ENCODE measurements around the gene CD99.

- no peak for TF ChIP-seq CTCF (IDR thresholded peaks at IDR 0.05)
- TF ChIP-seq POLR2A (IDR thresholded peaks at IDR 0.05) = no peak
Measured at GRCh38 chrX:2650865-2651264, 40.2 kb upstream of the CD99 start.

All from body of pancreas (tissue), 4 donors.